Gastrocnemius medialis (tissue), 4 donors: ENCODE data around the gene ZNF813. TPM values are rescaled to one million over a fixed set of nuclear protein-coding genes. Genes with fewer than 3 reads are reported as not detected.

Experiments
- ATAC-seq, 2 donors: fragments of 150-250 bp; one replicate each; pipeline ENCODE4 v1.9.1; 2016
- DNase-seq, 2 donors: peaks; one replicate each; pipeline ENCODE4 v3.0.0-alpha.2; 2019
- H3K27ac ChIP-seq, 4 donors: fragments of 200-600 bp; sonication (generic); 1 replicate in 1 of 4; 2 replicates in 3 of 4; pipeline ENCODE4 v1.5.1; 2016 to 2018; ENCODE audit warnings: mild to moderate bottlenecking in 2 of 4, moderate library complexity in 1 of 4
- H3K27me3 ChIP-seq, 3 donors: fragments of 200-600 bp; sonication (generic) in 2 of 3; 1 replicate in 1 of 3; 2 replicates in 2 of 3; pipeline versions ENCODE4 v1.5.1 to v1.6.0; 2016 to 2019; ENCODE audit warnings: mild to moderate bottlenecking in 1 of 3, moderate library complexity in 1 of 3
- H3K36me3 ChIP-seq, 2 donors: fragments of 200-600 bp; sonication (generic) in 1 of 2; one replicate each; pipeline ENCODE4 v1.5.1; 2017 to 2018
- H3K4me1 ChIP-seq, 2 donors: fragments of 200-600 bp; sonication (generic) in 1 of 2; one replicate each; pipeline ENCODE4 v1.5.1; 2016 to 2017; ENCODE audit warnings: mild to moderate bottlenecking in 2 of 2
- H3K4me3 ChIP-seq, 4 donors: fragments of 200-600 bp; sonication (generic) in 3 of 4; 1 replicate in 1 of 4; 2 replicates in 3 of 4; pipeline ENCODE4 v1.5.1; 2016 to 2019; ENCODE audit warnings: mild to moderate bottlenecking in 2 of 4
- H3K9me3 ChIP-seq, 3 donors: fragments of 200-600 bp; sonication (generic) in 2 of 3; 1 replicate in 1 of 3; 2 replicates in 2 of 3; pipeline ENCODE4 v1.5.1; 2016 to 2019
- CTCF ChIP-seq, 5 experiments: fragments of 450-650 bp in 3 of 5; fragments of 200-600 bp in 2 of 5; sonication (generic) in 2 of 5; IDR thresholded peaks in 4 of 5; conservative IDR thresholded peaks in 1 of 5; 1 replicate in 4 of 5; 2 replicates in 1 of 5; pipeline ENCODE4 v1.5.1; 2016 to 2019; ENCODE audit warnings: antibody characterized with exemption in 5 of 5, mild to moderate bottlenecking in 3 of 5, moderate library complexity in 3 of 5
- POLR2A ChIP-seq, 2 donors: fragments of 450-650 bp; IDR thresholded peaks; one replicate each; pipeline ENCODE4 v1.6.1; 2017; ENCODE audit warnings: antibody characterized with exemption in 2 of 2, mild to moderate bottlenecking in 2 of 2, moderate library complexity in 2 of 2
- in situ Hi-C, 4 donors: fragments of 200-750 bp; cut with MboI; loops; one replicate each; pipeline versions ENCODE4 v1.15.0 to v1.8.0; 2017; ENCODE audit warnings: low sequenced_read_pairs in 4 of 4
- intact Hi-C: fragments of 100-400 bp; cut with DNase I; formaldehyde crosslinking; loops from one replicate; pipeline ENCODE4 v1.15.1; 2023; ENCODE audit warnings: low total_unique reads
- total RNA-seq, 4 donors: library from RNA; depleted of rRNA; stranded (reverse); fragments of >200 nt; gene quantifications; one replicate each; pipeline versions ENCODE4 v1.1.0 to v1.2.3, GENCODE V29; 2016

The ZNF813 gene
- total RNA-seq, 4 donors from 2014 or later: 0.29 to 1.1 (median 0.57) TPM

DNA sequence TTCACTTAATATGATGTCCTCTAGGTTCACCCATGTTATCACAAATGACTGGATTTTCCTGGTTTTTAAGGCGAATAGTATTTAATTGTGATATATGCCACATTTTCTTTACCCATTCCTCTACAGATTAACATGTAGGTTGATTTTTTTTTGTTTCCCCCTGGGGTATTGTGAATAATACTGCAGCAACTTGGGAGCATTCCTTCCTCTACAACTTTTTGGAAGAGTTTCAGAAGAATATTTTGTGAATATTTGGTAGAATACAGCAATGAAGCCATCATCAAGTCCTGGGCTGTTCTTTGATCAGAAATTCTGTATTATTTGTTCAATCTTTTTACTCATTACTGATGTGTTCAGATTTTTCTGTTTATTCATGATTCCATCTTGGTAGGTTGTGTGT lies 64.8 kb downstream of the ZNF813 start:
- DNase-seq (no peak), ATAC-seq (no peak)
- in situ Hi-C loops: no loop called here
- no peaks in the 10 kb centered on the region for H3K9me3 ChIP-seq
- no peaks in the 10 kb centered on the region for H3K27me3 ChIP-seq
- no peak overlapping the region for H3K4me3 ChIP-seq
- H3K27ac ChIP-seq: no peak overlapping the region
- H3K4me1 ChIP-seq: no peaks in the 10 kb centered on the region
- TF ChIP-seq POLR2A (IDR thresholded peaks at IDR 0.05) (no peak), CTCF (IDR thresholded peaks at IDR 0.05 in 4 of 5, conservative IDR thresholded peaks at IDR 0.05 in 1 of 5) (no peak)
- intact Hi-C loops: no loop called here
- H3K36me3 ChIP-seq: no peaks in the 10 kb centered on the region

DNA sequence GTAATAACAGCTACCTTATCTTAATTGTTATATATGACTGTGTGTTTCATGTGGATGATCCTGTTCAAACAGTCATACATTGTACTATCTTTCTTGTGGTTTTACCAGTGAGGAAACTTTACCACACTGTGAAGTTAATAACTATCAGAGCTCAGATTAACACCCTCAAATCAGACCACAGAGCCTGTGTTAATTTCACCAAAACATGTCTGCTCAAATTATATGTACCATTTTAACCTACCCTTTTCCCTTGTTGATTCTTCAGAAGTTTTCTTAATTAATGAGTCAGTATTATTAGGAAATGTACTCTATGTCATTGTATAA lies 68.7 kb downstream of the ZNF813 start:
- ATAC-seq: no peak
- Histone ChIP-seq H3K9me3 (no peaks in the 10 kb centered on the region), H3K4me3 (no peak overlapping the region), H3K36me3 (peaks cover 0 to 3% of the 10 kb centered on the region in 2 donors), H3K4me1 (peaks cover 0 to 3% of the 10 kb centered on the region in 2 donors), H3K27ac (no peak overlapping the region), H3K27me3 (no peaks in the 10 kb centered on the region)
- in situ Hi-C loops (no loop called here), intact Hi-C loops (no loop called here)
- TF ChIP-seq POLR2A (IDR thresholded peaks at IDR 0.05) (no peak), CTCF (IDR thresholded peaks at IDR 0.05 in 4 of 5, conservative IDR thresholded peaks at IDR 0.05 in 1 of 5) (no peak)
- no peak for DNase-seq

DNA sequence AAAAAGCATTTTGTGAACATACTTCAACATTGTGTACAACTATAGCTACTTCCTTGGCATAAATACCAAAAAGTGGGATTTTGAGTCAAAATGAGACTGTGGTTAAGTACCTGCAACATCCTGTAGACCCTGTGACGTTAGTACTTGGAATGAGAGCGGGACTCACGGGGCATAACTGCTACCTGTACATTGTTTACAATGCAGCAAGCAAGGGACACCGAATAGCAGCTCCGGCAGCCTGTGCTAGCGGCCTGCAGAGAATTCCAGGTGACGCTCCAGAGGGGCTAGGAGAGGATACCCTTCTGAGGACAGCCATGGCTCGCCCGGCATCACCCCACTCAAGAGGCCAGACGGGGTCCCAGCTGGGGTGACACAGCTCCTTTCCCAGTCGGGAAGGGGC lies 69.6 kb downstream of the ZNF813 start:
- intact Hi-C loops: no loop called here
- no peak for ATAC-seq

GRCh38 chr19:53537521-53538377 lies 70.2 kb downstream of the ZNF813 start, which contains the start of gene ZNF331:
Gene ZNF331 (plus strand): TSS chr19:53538145. CDS start chr19:53569377, 31,232 bp downstream.
- no peaks in the 10 kb centered on the region for H3K27me3 ChIP-seq
- ATAC-seq (peak; percentile 85 to 92), DNase-seq (peak; percentile 53 to 77)
- intact Hi-C loops (loop anchor here (2.0 kb wide), 1 partner anchor 17 kb away; no protein-coding TSS in a partner anchor), in situ Hi-C loops (no loop called here)
- no peaks in the 10 kb centered on the region for H3K9me3 ChIP-seq
- H3K27ac ChIP-seq: peak within 1 kb of the TSS; percentile 67 to 90 (median 86)
- H3K4me1 ChIP-seq: peaks cover 0 to 3% of the 10 kb centered on the region in 2 donors
- H3K36me3 ChIP-seq: peaks cover 0 to 3% of the 10 kb centered on the region in 2 donors
- H3K4me3 ChIP-seq: peak within 1 kb of the TSS; percentile 44 to 91 (median 75)
- TF ChIP-seq CTCF (IDR thresholded peaks at IDR 0.05 in 4 of 5, conservative IDR thresholded peaks at IDR 0.05 in 1 of 5) (peak; percentile 47 to 71 (median 55)), POLR2A (IDR thresholded peaks at IDR 0.05) (peak; percentile 64 to 69)

More for the DNA sequence above, 69.6 kb downstream of the ZNF813 start:
- peaks cover 0 to 3% of the 10 kb centered on the region in 2 donors for H3K4me1 ChIP-seq
- no peak for DNase-seq
- no peaks in the 10 kb centered on the region for H3K9me3 ChIP-seq
- in situ Hi-C loops: no loop called here
- H3K27me3 ChIP-seq: no peaks in the 10 kb centered on the region
- TF ChIP-seq CTCF (IDR thresholded peaks at IDR 0.05 in 4 of 5, conservative IDR thresholded peaks at IDR 0.05 in 1 of 5) (no peak), POLR2A (IDR thresholded peaks at IDR 0.05) (no peak)
- H3K27ac ChIP-seq: peak overlapping the region; percentile 67 to 90 (median 86)
- H3K4me3 ChIP-seq: peak overlapping the region; percentile 44 to 91 (median 75)
- H3K36me3 ChIP-seq: peaks cover 0 to 3% of the 10 kb centered on the region in 2 donors
